ENCODE results near the gene MMP24OS. TPM values are rescaled to one million over a fixed set of nuclear protein-coding genes. Genes with fewer than 3 reads are reported as not detected.

Gene MMP24OS
- total and polyA plus RNA-seq, 2 donors from 2014 or later, result 127 to 248 TPM

DNA sequence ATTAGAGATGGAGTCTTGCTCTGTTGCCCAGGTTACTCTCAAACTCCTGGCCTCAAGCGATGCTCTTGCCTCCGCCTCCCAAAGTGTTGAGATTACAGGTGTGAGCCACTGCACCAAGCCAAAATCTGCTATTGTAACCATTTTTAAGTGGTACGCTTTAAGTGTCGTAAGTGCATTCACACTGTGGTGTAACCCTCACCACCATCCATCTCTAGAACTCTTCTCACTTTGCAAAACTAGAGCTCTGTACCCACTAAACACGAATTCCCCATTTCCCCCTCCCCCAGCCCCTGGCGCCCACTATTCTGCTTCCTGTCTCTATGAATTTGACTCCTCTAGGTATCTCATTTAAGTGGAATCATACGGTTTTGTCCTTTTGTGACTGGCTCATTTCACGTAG lies 17.1 kb upstream of the MMP24OS start:
- Histone ChIP-seq H3K4me3 (ENCODE audit: low read length in 3 of 3) (no peak overlapping the region), H3K36me3 (ENCODE audit: control insufficient read depth in 2 of 3, insufficient read depth in 3 of 3, low read length in 3 of 3) (no peaks in the 10 kb centered on the region), H3K4me1 (ENCODE audit: control insufficient read depth in 2 of 3, insufficient read depth in 2 of 3, low read depth in 1 of 3, low read length in 3 of 3) (no peaks in the 10 kb centered on the region), H3K27ac (ENCODE audit: low read depth in 2 of 2, low read length in 2 of 2) (no peak overlapping the region), H3K9ac (ENCODE audit: low read length in 3 of 3) (no peak overlapping the region), H3K9me3 (ENCODE audit: control insufficient read depth in 2 of 3, insufficient read depth in 1 of 3, low read length in 3 of 3) (no peaks in the 10 kb centered on the region), H3K27me3 (ENCODE audit: control insufficient read depth, insufficient read depth, low read length) (no peaks in the 10 kb centered on the region)
- TF ChIP-seq, protein P1, sequence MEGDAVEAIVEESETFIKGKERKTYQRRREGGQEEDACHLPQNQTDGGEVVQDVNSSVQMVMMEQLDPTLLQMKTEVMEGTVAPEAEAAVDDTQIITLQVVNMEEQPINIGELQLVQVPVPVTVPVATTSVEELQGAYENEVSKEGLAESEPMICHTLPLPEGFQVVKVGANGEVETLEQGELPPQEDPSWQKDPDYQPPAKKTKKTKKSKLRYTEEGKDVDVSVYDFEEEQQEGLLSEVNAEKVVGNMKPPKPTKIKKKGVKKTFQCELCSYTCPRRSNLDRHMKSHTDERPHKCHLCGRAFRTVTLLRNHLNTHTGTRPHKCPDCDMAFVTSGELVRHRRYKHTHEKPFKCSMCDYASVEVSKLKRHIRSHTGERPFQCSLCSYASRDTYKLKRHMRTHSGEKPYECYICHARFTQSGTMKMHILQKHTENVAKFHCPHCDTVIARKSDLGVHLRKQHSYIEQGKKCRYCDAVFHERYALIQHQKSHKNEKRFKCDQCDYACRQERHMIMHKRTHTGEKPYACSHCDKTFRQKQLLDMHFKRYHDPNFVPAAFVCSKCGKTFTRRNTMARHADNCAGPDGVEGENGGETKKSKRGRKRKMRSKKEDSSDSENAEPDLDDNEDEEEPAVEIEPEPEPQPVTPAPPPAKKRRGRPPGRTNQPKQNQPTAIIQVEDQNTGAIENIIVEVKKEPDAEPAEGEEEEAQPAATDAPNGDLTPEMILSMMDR (IDR thresholded peaks at IDR 0.05; ENCODE audit: borderline replicate concordance, extremely low read depth, insufficient read depth), result no peak
- intact Hi-C loops (cut with DNase I), result no loop called here
- FAIRE-seq, result no peak
- DNase-seq, result no peak

DNA sequence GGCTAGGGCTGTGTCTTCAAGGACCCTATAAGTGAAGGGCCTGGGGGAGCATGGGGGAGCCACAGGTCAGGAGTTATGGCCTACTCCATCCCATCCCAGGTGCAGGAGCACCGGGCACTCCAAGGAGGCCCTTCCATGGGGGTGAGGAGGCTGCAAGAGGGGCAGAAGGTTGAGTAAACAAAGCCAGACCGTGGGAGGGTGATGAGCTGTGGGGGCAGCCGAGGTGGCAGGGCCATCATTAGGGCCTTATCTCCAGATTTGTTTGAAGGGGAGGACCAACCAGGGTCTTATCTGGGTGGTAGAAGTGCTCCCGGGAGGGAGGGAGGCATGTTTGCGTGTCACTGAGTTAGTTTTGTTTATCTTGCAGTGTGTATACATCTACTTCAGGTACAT lies 16.4 kb upstream of the MMP24OS start:
- H3K9ac ChIP-seq (ENCODE audit: low read length in 3 of 3), result no peak overlapping the region
- no peaks in the 10 kb centered on the region for H3K36me3 ChIP-seq (ENCODE audit: control insufficient read depth in 2 of 3, insufficient read depth in 3 of 3, low read length in 3 of 3)
- H3K4me3 ChIP-seq (ENCODE audit: low read length in 3 of 3), result no peak overlapping the region
- intact Hi-C loops (cut with DNase I), result no loop called here
- no peaks in the 10 kb centered on the region for H3K4me1 ChIP-seq (ENCODE audit: control insufficient read depth in 2 of 3, insufficient read depth in 2 of 3, low read depth in 1 of 3, low read length in 3 of 3)
- DNase-seq (no peak), FAIRE-seq (no peak)
- H3K27ac ChIP-seq (ENCODE audit: low read depth in 2 of 2, low read length in 2 of 2), result no peak overlapping the region
- H3K27me3 ChIP-seq (ENCODE audit: control insufficient read depth, insufficient read depth, low read length), result no peaks in the 10 kb centered on the region
- TF ChIP-seq, protein P1 (IDR thresholded peaks at IDR 0.05; ENCODE audit: borderline replicate concordance, extremely low read depth, insufficient read depth), result no peak
- no peaks in the 10 kb centered on the region for H3K9me3 ChIP-seq (ENCODE audit: control insufficient read depth in 2 of 3, insufficient read depth in 1 of 3, low read length in 3 of 3)

DNA sequence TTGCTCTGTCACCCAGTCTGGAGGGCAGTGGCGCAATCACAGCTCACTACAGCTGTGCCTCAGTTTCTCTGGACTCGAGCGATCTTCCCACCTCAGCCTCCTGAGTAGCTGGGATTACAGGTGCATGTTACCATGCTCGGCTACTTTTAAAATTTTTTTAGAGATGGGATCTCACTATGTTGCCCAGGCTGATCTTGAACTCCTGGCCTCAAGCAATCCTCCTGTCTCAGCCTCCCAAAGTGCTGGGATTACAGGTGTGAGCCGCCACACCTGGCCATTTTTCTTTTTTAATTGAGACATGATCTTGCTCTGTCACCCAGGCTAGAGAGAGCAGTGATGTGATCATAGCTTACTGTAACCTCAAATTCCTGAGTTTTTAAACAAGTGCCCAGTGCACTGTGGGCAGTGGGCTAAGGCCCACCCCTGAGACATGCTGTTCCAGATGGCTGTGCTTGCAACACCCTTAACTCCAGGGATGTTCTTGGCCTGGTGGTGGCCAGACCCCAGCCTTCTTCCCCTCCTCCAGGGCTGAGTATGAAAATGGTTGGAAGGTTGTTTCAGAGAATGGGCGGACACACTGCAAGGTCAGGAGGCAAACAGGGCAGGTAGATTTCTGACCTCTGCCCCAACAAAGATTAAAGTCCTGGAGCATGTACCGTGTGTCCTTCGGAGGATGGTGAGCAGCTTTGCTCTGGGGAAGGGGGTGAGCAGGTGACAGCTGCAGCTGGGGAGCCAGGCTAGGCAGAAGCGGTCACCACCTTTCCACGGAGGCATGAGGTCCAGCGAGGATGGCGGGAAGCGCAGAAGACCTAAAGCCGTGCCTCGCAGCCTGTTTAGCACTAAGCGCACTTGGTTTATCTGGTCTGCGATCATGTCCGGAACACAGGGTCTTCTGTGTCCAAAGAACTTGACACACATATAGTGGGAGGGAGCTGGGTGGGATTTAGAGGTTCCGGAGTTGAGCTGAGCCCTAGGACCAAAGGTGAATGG lies 15.7 kb upstream of the MMP24OS start:
- no peak overlapping the region for H3K9ac ChIP-seq (ENCODE audit: low read length in 3 of 3)
- H3K27me3 ChIP-seq (ENCODE audit: control insufficient read depth, insufficient read depth, low read length), result no peaks in the 10 kb centered on the region
- H3K9me3 ChIP-seq (ENCODE audit: control insufficient read depth in 2 of 3, insufficient read depth in 1 of 3, low read length in 3 of 3), result no peaks in the 10 kb centered on the region
- H3K4me3 ChIP-seq (ENCODE audit: low read length in 3 of 3), result no peak overlapping the region
- DNase-seq, result no peak
- H3K36me3 ChIP-seq (ENCODE audit: control insufficient read depth in 2 of 3, insufficient read depth in 3 of 3, low read length in 3 of 3), result no peaks in the 10 kb centered on the region
- FAIRE-seq, result no peak
- intact Hi-C loops (cut with DNase I), result no loop called here
- no peaks in the 10 kb centered on the region for H3K4me1 ChIP-seq (ENCODE audit: control insufficient read depth in 2 of 3, insufficient read depth in 2 of 3, low read depth in 1 of 3, low read length in 3 of 3)
- TF ChIP-seq, protein P1 (IDR thresholded peaks at IDR 0.05; ENCODE audit: borderline replicate concordance, extremely low read depth, insufficient read depth), result no peak
- no peak overlapping the region for H3K27ac ChIP-seq (ENCODE audit: low read depth in 2 of 2, low read length in 2 of 2)

All from kidney (tissue), 14 donors.